ENCODE results near the gene KCNK10.

- TF ChIP-seq CTCF (IDR thresholded peaks at IDR 0.05; ENCODE audit: low read depth, low read length), result no peak
- no peak for TF ChIP-seq POLR2A (IDR thresholded peaks at IDR 0.05; ENCODE audit: extremely low read depth, insufficient read length)
Observed at GRCh38 chr14:88194531-88194930, 128.5 kb downstream of the KCNK10 start.
